OCI-LY1 (cell line): ENCODE measurements around the gene PPP1R9A.

Experiments
- H2AFZ ChIP-seq: fragments of 200-600 bp; sonication (generic), shearing (Covaris generic); 2 replicates; pipeline ENCODE4 v1.6.0; 2014; ENCODE audit warnings: antibody characterized with exemption, mild to moderate bottlenecking, low read length
- H3F3A ChIP-seq: fragments of 200-600 bp; sonication (generic), shearing (Covaris generic); 2 replicates; pipeline ENCODE4 v1.6.0; 2014; ENCODE audit warnings: mild to moderate bottlenecking, antibody characterized with exemption, low read length, moderate library complexity; ENCODE audit not compliant: insufficient read depth
- H3K27ac ChIP-seq: fragments of 200-600 bp; sonication (generic); 2 replicates; pipeline ENCODE4 v1.5.1; 2014; ENCODE audit warnings: low read length, mixed run types, mild to moderate bottlenecking, low read depth; ENCODE audit not compliant: poor library complexity, severe bottlenecking
- H3K27me3 ChIP-seq: fragments of 200-600 bp; sonication (generic); 2 replicates; pipeline ENCODE4 v1.6.0; 2014; ENCODE audit warnings: antibody characterized with exemption, mild to moderate bottlenecking, low read length, moderate library complexity; ENCODE audit not compliant: insufficient read depth
- H3K36me3 ChIP-seq: fragments of 200-600 bp; sonication (generic); 2 replicates; pipeline ENCODE4 v1.6.1; 2014; ENCODE audit warnings: mild to moderate bottlenecking, antibody characterized with exemption, low read length, moderate library complexity, mixed read lengths; ENCODE audit not compliant: insufficient read depth
- H3K4me1 ChIP-seq: fragments of 200-600 bp; sonication (generic); 2 replicates; pipeline ENCODE4 v1.5.1; 2014; ENCODE audit warnings: mild to moderate bottlenecking, low read length, moderate library complexity; ENCODE audit not compliant: insufficient read depth, severe bottlenecking
- H3K4me2 ChIP-seq: fragments of 200-600 bp; sonication (generic), shearing (Covaris generic); 2 replicates; pipeline ENCODE4 v1.6.1; 2014; ENCODE audit warnings: low read length
- H3K4me3 ChIP-seq: fragments of 200-600 bp; sonication (generic); 2 replicates; pipeline ENCODE4 v1.5.1; 2014; ENCODE audit warnings: low read length, low read depth, mild to moderate bottlenecking, mixed read lengths; ENCODE audit not compliant: poor library complexity, severe bottlenecking
- H3K79me2 ChIP-seq: fragments of 200-600 bp; shearing (Covaris generic); 2 replicates; pipeline ENCODE4 v1.6.1; 2016; ENCODE audit warnings: mixed run types, low read length, mixed read lengths; ENCODE audit not compliant: insufficient read depth
- H3K9ac ChIP-seq: fragments of 200-600 bp; sonication (generic), shearing (Covaris generic); 2 replicates; pipeline ENCODE4 v1.6.1; 2014; ENCODE audit warnings: mild to moderate bottlenecking, low read length, mixed read lengths
- H3K9me2 ChIP-seq: fragments of 200-600 bp; sonication (generic), shearing (Covaris generic); 2 replicates; pipeline ENCODE4 v1.6.1; 2014; ENCODE audit warnings: low read depth, mild to moderate bottlenecking, low read length, mixed read lengths
- H3K9me3 ChIP-seq: fragments of 200-600 bp; shearing (Covaris generic); 2 replicates; pipeline ENCODE4 v1.6.1; 2014; ENCODE audit warnings: low read length, mixed read lengths
- H4K20me1 ChIP-seq: fragments of 200-600 bp; sonication (generic), shearing (Covaris generic); 2 replicates; pipeline ENCODE4 v1.6.0; 2016; ENCODE audit warnings: mild to moderate bottlenecking, low read length; ENCODE audit not compliant: insufficient read depth
- CTCF ChIP-seq: fragments of 200-600 bp; sonication (generic), shearing (Covaris generic); IDR thresholded peaks from 2 replicates; pipeline ENCODE4 v1.5.1; 2017; ENCODE audit warnings: mild to moderate bottlenecking, antibody characterized with exemption, low read length, moderate library complexity, mixed read lengths
- EZH2 ChIP-seq: fragments of 200-600 bp; sonication (generic), shearing (Covaris generic); IDR thresholded peaks from 2 replicates; pipeline ENCODE4 v1.8.0; 2017; ENCODE audit warnings: borderline replicate concordance, mixed run types, mild to moderate bottlenecking, antibody characterized with exemption, low read length, moderate library complexity, mixed read lengths

Gene PPP1R9A

DNA sequence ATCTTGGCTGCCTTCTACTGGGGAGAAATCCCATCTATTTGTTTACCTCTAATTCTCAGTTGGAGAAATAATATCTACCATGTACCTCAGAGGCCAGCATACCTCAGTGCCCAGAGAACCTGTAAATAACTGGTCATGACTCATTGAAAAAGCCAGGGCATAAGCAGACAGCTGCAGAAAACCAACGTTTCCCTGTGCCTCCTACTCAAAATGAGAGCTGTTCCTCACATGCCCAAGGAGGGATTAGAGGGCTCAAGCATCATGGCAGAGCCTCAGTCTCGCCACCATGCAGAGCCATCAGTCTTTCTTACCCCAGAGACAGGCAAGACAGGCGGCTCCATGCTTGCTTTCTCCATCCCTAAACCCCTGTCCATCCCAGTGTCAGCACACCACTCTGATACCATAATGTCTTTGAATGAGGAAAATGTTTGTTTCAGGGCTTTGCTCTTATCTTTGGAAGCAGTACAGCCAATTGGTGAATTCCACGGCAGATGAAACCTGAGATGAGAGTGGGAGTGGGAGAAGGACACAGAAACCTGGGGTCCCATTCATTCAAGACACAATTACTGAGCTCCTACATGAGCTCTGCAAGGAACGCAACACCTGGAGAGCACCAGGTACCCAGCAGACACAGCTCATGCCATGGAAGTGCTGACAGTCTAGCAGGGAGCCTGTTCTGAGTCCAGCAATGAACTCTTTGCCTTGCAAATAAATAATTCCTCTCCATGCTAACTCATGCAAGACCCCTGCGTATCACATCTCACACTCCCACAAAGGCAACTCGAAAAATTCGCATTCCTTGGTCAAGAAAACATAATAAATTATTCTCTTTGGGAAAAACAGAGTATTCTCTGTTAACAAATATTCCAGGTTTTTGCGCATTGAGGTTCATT is 395.9 kb downstream of the PPP1R9A start:
- Histone ChIP-seq H2AFZ (no peak overlapping the region), H3K4me3 (no peak overlapping the region), H3K27me3 (no peaks in the 10 kb centered on the region), H3K4me1 (no peaks in the 10 kb centered on the region), H3K36me3 (no peaks in the 10 kb centered on the region), H3K9ac (no peak overlapping the region), H4K20me1 (no peaks in the 10 kb centered on the region), H3K4me2 (no peak overlapping the region), H3K79me2 (no peaks in the 10 kb centered on the region), H3F3A (no peaks in the 10 kb centered on the region), H3K9me3 (no peaks in the 10 kb centered on the region), H3K27ac (no peak overlapping the region), H3K9me2 (no peaks in the 10 kb centered on the region)
- no peak for TF ChIP-seq EZH2
- no peak for TF ChIP-seq CTCF

DNA sequence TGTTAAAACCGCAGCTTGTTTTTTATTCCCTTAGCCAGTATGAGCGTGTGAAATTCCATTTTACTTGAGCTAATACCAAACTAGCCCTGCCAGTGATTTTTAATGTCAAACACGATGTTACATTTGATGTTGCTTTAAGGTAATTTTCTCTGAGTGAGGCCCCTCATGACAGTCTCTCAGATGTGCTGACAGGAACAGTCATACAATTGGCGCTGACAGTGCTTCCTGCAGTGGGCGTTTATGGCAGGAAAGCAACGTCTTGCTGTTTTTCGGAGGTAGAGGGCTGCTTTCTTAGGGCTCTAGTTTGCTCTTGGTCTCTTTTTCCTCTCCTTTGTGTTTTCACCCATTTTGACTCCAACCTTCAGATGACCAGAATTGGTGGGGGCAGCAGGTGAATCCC is 397.6 kb downstream of the PPP1R9A start:
- H3K27ac ChIP-seq = no peak overlapping the region
- H3K4me1 ChIP-seq = no peaks in the 10 kb centered on the region
- no peaks in the 10 kb centered on the region for H4K20me1 ChIP-seq
- H3K36me3 ChIP-seq = no peaks in the 10 kb centered on the region
- no peaks in the 10 kb centered on the region for H3F3A ChIP-seq
- H3K4me3 ChIP-seq = no peak overlapping the region
- TF ChIP-seq CTCF = no peak
- TF ChIP-seq EZH2 = no peak
- H2AFZ ChIP-seq = no peak overlapping the region
- no peak overlapping the region for H3K9ac ChIP-seq
- H3K9me2 ChIP-seq = no peaks in the 10 kb centered on the region
- H3K4me2 ChIP-seq = no peak overlapping the region
- no peaks in the 10 kb centered on the region for H3K79me2 ChIP-seq
- H3K27me3 ChIP-seq = no peaks in the 10 kb centered on the region
- H3K9me3 ChIP-seq = no peaks in the 10 kb centered on the region

GRCh38 chr7:95309951-95310350 is 402.6 kb downstream of the PPP1R9A start:
- Histone ChIP-seq H3K36me3 (no peaks in the 10 kb centered on the region), H3K4me1 (no peaks in the 10 kb centered on the region), H3K4me2 (no peak overlapping the region), H3K9ac (no peak overlapping the region), H3K79me2 (no peaks in the 10 kb centered on the region), H3K27ac (no peak overlapping the region), H2AFZ (no peak overlapping the region), H3K4me3 (no peak overlapping the region), H3K9me2 (no peaks in the 10 kb centered on the region), H4K20me1 (no peaks in the 10 kb centered on the region), H3K9me3 (no peaks in the 10 kb centered on the region), H3K27me3 (no peaks in the 10 kb centered on the region), H3F3A (no peaks in the 10 kb centered on the region)
- no peak for TF ChIP-seq CTCF
- TF ChIP-seq EZH2 = no peak
